H1 (cell line): ENCODE results near the gene ZNF77. TPM values are rescaled to one million over a fixed set of nuclear protein-coding genes. Genes with fewer than 3 reads are reported as not detected.

ENCODE experiments used
- CTCF ChIA-PET: fragments of 300-600 bp; sonication (Branson Sonifier 250); formaldehyde crosslinking; loops from one replicate; lab custom pipeline; 2021; ENCODE audit not compliant: partially characterized antibody; lab: Charles Lee
- POLR2A ChIA-PET: fragments of 300-600 bp; sonication (Branson Sonifier 250); formaldehyde crosslinking; loops from one replicate; lab custom pipeline; 2021; ENCODE audit warnings: inconsistent platforms; ENCODE audit not compliant: partially characterized antibody; lab: Charles Lee
- DNase-seq, 2 experiments: peaks; one replicate each; pipeline versions ENCODE4 v3.0.0 to v3.0.0-alpha.2; 2010 to 2022; ENCODE audit warnings: low spot score in 2 of 2, low read depth in 1 of 2, mixed read lengths in 1 of 2
- FAIRE-seq: peaks from 2 replicates; lab custom pipeline; 2011; peaks lifted over from hg19 to GRCh38; lab: Jason Lieb, UNC
- H2AFZ ChIP-seq: 2 replicates; pipeline ENCODE4 v1.8.1; 2012; ENCODE audit warnings: low read length, inconsistent platforms
- H2AK5ac ChIP-seq: 2 replicates; pipeline ENCODE4 v1.6.1; 2013; ENCODE audit warnings: low read depth, low read length
- H2BK120ac ChIP-seq: replicated peaks from 2 replicates; pipeline ENCODE3; 2013; ENCODE audit warnings: low read depth, low read length, inconsistent platforms
- H2BK12ac ChIP-seq: 2 replicates; pipeline ENCODE4 v1.6.1; 2013; ENCODE audit warnings: low read depth, low read length
- H2BK15ac ChIP-seq: 2 replicates; pipeline ENCODE4 v1.6.1; 2013; ENCODE audit warnings: low read length
- H2BK20ac ChIP-seq: 2 replicates; pipeline ENCODE4 v1.6.1; 2013; ENCODE audit warnings: low read length
- H2BK5ac ChIP-seq: 2 replicates; pipeline ENCODE4 v1.6.1; 2013; ENCODE audit warnings: low read depth, low read length
- H3K14ac ChIP-seq: 2 replicates; pipeline ENCODE4 v1.6.1; 2013; ENCODE audit warnings: inconsistent platforms; ENCODE audit not compliant: insufficient read length
- H3K18ac ChIP-seq: 2 replicates; pipeline ENCODE4 v1.6.1; 2013; ENCODE audit warnings: low read length; ENCODE audit errors: extremely low read depth
- H3K23ac ChIP-seq: 2 replicates; pipeline ENCODE4 v1.6.1; 2013; ENCODE audit warnings: inconsistent platforms; ENCODE audit not compliant: insufficient read length
- H3K23me2 ChIP-seq: 2 replicates; pipeline ENCODE4 v1.6.1; 2013; ENCODE audit warnings: low read depth, low read length
- H3K27ac ChIP-seq: 2 replicates; pipeline ENCODE4 v1.6.1; 2011; ENCODE audit warnings: low read depth, low read length, inconsistent platforms
- H3K27me3 ChIP-seq, 4 experiments: replicated peaks in 1 of 4; 1 replicate in 1 of 4; 2 replicates in 3 of 4; pipeline versions ENCODE4 v1.6.1 to v1.8.1; 2011 to 2013; ENCODE audit warnings: low read length in 3 of 4, mild to moderate bottlenecking in 3 of 4, inconsistent platforms in 2 of 4, mixed read lengths in 2 of 4, moderate library complexity in 1 of 4; ENCODE audit not compliant: control insufficient read depth in 3 of 4, insufficient read depth in 3 of 4; ENCODE audit errors: extremely low read depth in 1 of 4
- H3K36me3 ChIP-seq, 4 experiments: 2 replicates each; pipeline versions ENCODE4 v1.6.1 to v1.8.1; 2011 to 2013; ENCODE audit warnings: mild to moderate bottlenecking in 4 of 4, low read length in 3 of 4, moderate library complexity in 2 of 4, control low read depth in 1 of 4, inconsistent platforms in 1 of 4; ENCODE audit not compliant: insufficient read depth in 4 of 4, control insufficient read depth in 2 of 4
- H3K4ac ChIP-seq: replicated peaks from 2 replicates; pipeline ENCODE3; 2013; ENCODE audit warnings: low read length, low read depth, mixed read lengths, inconsistent platforms; ENCODE audit not compliant: insufficient read length
- H3K4me1 ChIP-seq, 4 experiments: replicated peaks in 1 of 4; 1 replicate in 1 of 4; 2 replicates in 3 of 4; pipeline versions ENCODE4 v1.6.1 to v1.8.1; 2011 to 2013; ENCODE audit warnings: low read length in 3 of 4, inconsistent platforms in 2 of 4, mixed read lengths in 1 of 4; ENCODE audit not compliant: insufficient read depth in 4 of 4, control insufficient read depth in 3 of 4
- H3K4me2 ChIP-seq, 2 experiments: 2 replicates each; pipeline versions ENCODE4 v1.6.1 to v1.8.1; 2011 to 2013; ENCODE audit warnings: low read depth in 2 of 2, low read length in 2 of 2, control low read depth in 1 of 2, inconsistent platforms in 1 of 2, mild to moderate bottlenecking in 1 of 2; ENCODE audit not compliant: insufficient read depth in 1 of 2
- H3K4me3 ChIP-seq, 4 experiments: fragments of 200-600, 300-600 bp in 1 of 4; sonication (generic), shearing (Covaris generic), sonication (Bioruptor Twin) in 1 of 4; 2 replicates each; pipeline versions ENCODE4 v1.5.1 to v1.8.1; 2011 to 2016; ENCODE audit warnings: low read length in 4 of 4, low read depth in 3 of 4, control low read depth in 2 of 4, inconsistent platforms in 2 of 4, mild to moderate bottlenecking in 2 of 4, mixed read lengths in 1 of 4, moderate library complexity in 1 of 4; ENCODE audit not compliant: insufficient read depth in 2 of 4; ENCODE audit errors: extremely low read depth in 1 of 4
- H3K56ac ChIP-seq: replicated peaks from 2 replicates; pipeline ENCODE3; 2013; ENCODE audit warnings: low read depth, mild to moderate bottlenecking, mixed read lengths, low read length, inconsistent platforms; ENCODE audit not compliant: insufficient read length
- H3K79me1 ChIP-seq: 2 replicates; pipeline ENCODE4 v1.6.1; 2013; ENCODE audit warnings: low read depth, low read length, control low read depth
- H3K79me2 ChIP-seq, 2 experiments: 2 replicates each; pipeline versions ENCODE4 v1.6.1 to v1.8.1; 2012 to 2013; ENCODE audit warnings: low read length in 2 of 2, mild to moderate bottlenecking in 2 of 2, inconsistent platforms in 1 of 2; ENCODE audit not compliant: insufficient read depth in 2 of 2, control insufficient read depth in 1 of 2
- H3K9ac ChIP-seq, 4 experiments: replicated peaks in 1 of 4; 1 replicate in 1 of 4; 2 replicates in 3 of 4; pipeline versions ENCODE4 v1.6.1 to v1.8.1; 2011 to 2013; ENCODE audit warnings: low read depth in 3 of 4, low read length in 3 of 4, control low read depth in 2 of 4, mild to moderate bottlenecking in 2 of 4, moderate library complexity in 2 of 4, inconsistent platforms in 1 of 4; ENCODE audit errors: extremely low read depth in 1 of 4
- H3K9me3 ChIP-seq, 2 experiments: 2 replicates each; pipeline versions ENCODE4 v1.6.1 to v1.8.1; 2012 to 2013; ENCODE audit warnings: mild to moderate bottlenecking in 2 of 2, moderate library complexity in 2 of 2, control low read depth in 1 of 2, inconsistent platforms in 1 of 2, low read depth in 1 of 2, low read length in 1 of 2, mixed read lengths in 1 of 2; ENCODE audit not compliant: insufficient read depth in 2 of 2
- H4K20me1 ChIP-seq, 2 experiments: replicated peaks in 1 of 2; 2 replicates each; pipeline versions ENCODE3 to v1.8.1; 2011 to 2013; ENCODE audit warnings: inconsistent platforms in 2 of 2, low read length in 2 of 2, mild to moderate bottlenecking in 1 of 2; ENCODE audit not compliant: insufficient read depth in 2 of 2, control insufficient read depth in 1 of 2
- H4K5ac ChIP-seq: 2 replicates; pipeline ENCODE4 v1.6.1; 2013; ENCODE audit warnings: low read length, low read depth, mixed read lengths, inconsistent platforms; ENCODE audit not compliant: insufficient read length
- H4K8ac ChIP-seq: 2 replicates; pipeline ENCODE4 v1.8.0; 2013; ENCODE audit warnings: mild to moderate bottlenecking, moderate library complexity, low read length, inconsistent platforms; ENCODE audit not compliant: insufficient read depth; ENCODE audit errors: extremely low read depth
- H4K91ac ChIP-seq: replicated peaks from 2 replicates; pipeline ENCODE3; 2013; ENCODE audit warnings: low read length, mixed read lengths, inconsistent platforms; ENCODE audit not compliant: insufficient read length
- HDAC2 ChIP-seq, 2 experiments: fragments of 300-600 bp in 1 of 2; sonication (generic) in 1 of 2; IDR thresholded peaks; 2 replicates each; pipeline ENCODE4 v1.6.1; 2011 to 2012; ENCODE audit warnings: low read depth in 2 of 2, low read length in 2 of 2, mild to moderate bottlenecking in 2 of 2, moderate library complexity in 2 of 2, borderline replicate concordance in 1 of 2, inconsistent platforms in 1 of 2
- KDM1A ChIP-seq: fragments of 200-600, 300-600 bp; sonication (generic); IDR thresholded peaks from 2 replicates; pipeline ENCODE4 v1.7.1; 2016; ENCODE audit warnings: mild to moderate bottlenecking, low read length, borderline replicate concordance
- WGBS, 2 experiments: shearing (Covaris generic) in 1 of 2; methylation state at CpG; one replicate each; pipeline versions ENCODE4 v1.1.6 to v1.1.7; 2013 to 2015; ENCODE audit warnings: low lambda C conversion rate in 2 of 2, mixed read lengths in 2 of 2, inconsistent platforms in 1 of 2, low coverage in 1 of 2, missing lambda C conversion rate in 1 of 2; ENCODE audit not compliant: insufficient replicate concordance in 2 of 2, insufficient coverage in 1 of 2, insufficient read length in 1 of 2; ENCODE audit errors: extremely low coverage in 1 of 2, missing lambda C conversion rate in 1 of 2; 5-methylcytosine and 5-hydroxymethylcytosine counted together
- polyA plus RNA-seq, 7 experiments: library from polyadenylated mRNA; depleted of rRNA in 3 of 7; stranded (reverse) in 5 of 7; unstranded in 2 of 7; fragments of >200 nt in 5 of 7; fragments of 200-250 nt in 2 of 7; gene quantifications; 1 replicate in 5 of 7; 2 replicates in 1 of 7; 4 replicates in 1 of 7; pipeline versions ENCODE4 v1.2.1 to v1.2.3, GENCODE V29; 2011 to 2013; ENCODE audit warnings: missing spikeins in 2 of 7, mixed read lengths in 2 of 7
- total RNA-seq: library from RNA; stranded (reverse); fragmentation: NEBNext Ultra II Directional; extraction: Animal tissue kit (Norgen Biotek cat#: 25700); gene quantifications from 2 replicates; pipeline ENCODE4 v1.2.1, GENCODE V29; 2021

The ZNF77 gene
- total and polyA plus RNA-seq, 2 of the 8 experiments (the other 6 are each of a cell fraction or from before 2014, with no cell fraction given): 2.9 to 4.7 TPM

DNA sequence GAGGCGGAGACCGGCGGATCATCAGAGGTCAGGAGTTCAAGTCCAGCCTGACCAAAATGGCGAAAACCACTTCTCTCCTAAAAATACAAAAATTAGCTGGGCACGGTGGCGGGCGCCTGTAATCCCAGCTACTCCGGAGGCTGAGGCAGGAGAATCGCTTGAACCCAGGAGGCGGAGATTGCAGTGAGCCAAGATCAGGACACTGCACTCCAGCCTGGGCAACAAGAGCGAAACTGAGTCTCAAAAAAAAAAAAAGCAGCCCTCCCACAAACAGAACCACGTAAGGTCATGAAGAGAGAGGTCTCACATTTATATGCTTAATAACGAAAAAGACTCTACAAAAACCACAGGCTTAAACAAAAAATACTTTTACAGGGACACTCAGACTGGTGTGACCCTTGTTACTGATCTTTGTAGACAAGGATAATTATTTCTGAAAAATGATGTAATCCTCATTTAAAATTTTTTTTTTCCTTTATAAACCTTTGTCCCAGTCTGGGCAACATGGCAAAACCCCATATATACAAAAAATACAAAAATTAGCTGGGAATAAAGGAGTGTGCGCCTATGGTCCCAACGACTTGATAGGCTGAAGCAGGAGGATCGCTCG is 909 bp upstream of the ZNF77 start:
- Histone ChIP-seq H4K91ac (no peak overlapping the region), H3K36me3 (no peaks in the 10 kb centered on the region), H3K4me1 (peaks cover 0 to 6% (median 4%) of the 10 kb centered on the region in 4 experiments; a peak in 6 of 7 replicates), H3K27ac (no peak overlapping the region), H4K5ac (no peak overlapping the region), H3K23ac (no peak overlapping the region), H2BK20ac (no peak overlapping the region), H4K8ac (peak overlapping the region; percentile 93), H3K14ac (no peak overlapping the region), H2BK120ac (no peak overlapping the region), H2BK5ac (no peak overlapping the region), H3K79me2 (peaks cover 0 to 12% of the 10 kb centered on the region in 2 experiments; a peak in 2 of 4 replicates), H3K27me3 (no peaks in the 10 kb centered on the region), H3K9ac (no peak overlapping the region), H2AK5ac (no peak overlapping the region), H2AFZ (no peak overlapping the region), H3K4me3 (peak overlapping the region in 3 of 4 experiments; percentile 83 to 94 (median 85); a peak in 6 of 8 replicates), H4K20me1 (no peaks in the 10 kb centered on the region), H3K23me2 (peaks cover 8% of the 10 kb centered on the region; the same call in 1 of the 2 replicates), H3K18ac (no peak overlapping the region), H2BK15ac (no peak overlapping the region), H3K4me2 (peak overlapping the region; percentile 71 to 76; a peak in 3 of 4 replicates), H3K56ac (no peak overlapping the region), H3K9me3 (no peaks in the 10 kb centered on the region), H3K79me1 (peaks cover 9% of the 10 kb centered on the region; the same call in 1 of the 2 replicates), H3K4ac (no peak overlapping the region), H2BK12ac (no peak overlapping the region)
- ChIA-PET POLR2A (no interaction called here), CTCF (interaction anchor here (0.5 to 1.1 kb wide), 3 partner anchors 53 to 561 kb away, joined by 3 to 4 read pairs (median 3); no protein-coding TSS in a partner anchor)
- no peak for FAIRE-seq
- TF ChIP-seq KDM1A (0 out of 2 replicates have a peak, but pooled peaks have one; percentile 43), HDAC2 (IDR thresholded peaks at IDR 0.05; ENCODE audit: borderline replicate concordance in 1 of 2, low read depth in 2 of 2, low read length in 2 of 2) (no peak)
- 80% methylated on average over 17 of the region's 17 CpGs; no CpG with 5 or more reads in 1 of the 2 experiments for WGBS, 2 experiments
- DNase-seq: no peak
